GM10847 (cell line): ENCODE results near the gene ZNF75A.

ENCODE experiments used
- POLR2A ChIP-seq: IDR thresholded peaks from 2 replicates; pipeline ENCODE4 v1.6.1; 2011; ENCODE audit not compliant: insufficient read length; ENCODE audit errors: extremely low read depth

The ZNF75A gene

DNA sequence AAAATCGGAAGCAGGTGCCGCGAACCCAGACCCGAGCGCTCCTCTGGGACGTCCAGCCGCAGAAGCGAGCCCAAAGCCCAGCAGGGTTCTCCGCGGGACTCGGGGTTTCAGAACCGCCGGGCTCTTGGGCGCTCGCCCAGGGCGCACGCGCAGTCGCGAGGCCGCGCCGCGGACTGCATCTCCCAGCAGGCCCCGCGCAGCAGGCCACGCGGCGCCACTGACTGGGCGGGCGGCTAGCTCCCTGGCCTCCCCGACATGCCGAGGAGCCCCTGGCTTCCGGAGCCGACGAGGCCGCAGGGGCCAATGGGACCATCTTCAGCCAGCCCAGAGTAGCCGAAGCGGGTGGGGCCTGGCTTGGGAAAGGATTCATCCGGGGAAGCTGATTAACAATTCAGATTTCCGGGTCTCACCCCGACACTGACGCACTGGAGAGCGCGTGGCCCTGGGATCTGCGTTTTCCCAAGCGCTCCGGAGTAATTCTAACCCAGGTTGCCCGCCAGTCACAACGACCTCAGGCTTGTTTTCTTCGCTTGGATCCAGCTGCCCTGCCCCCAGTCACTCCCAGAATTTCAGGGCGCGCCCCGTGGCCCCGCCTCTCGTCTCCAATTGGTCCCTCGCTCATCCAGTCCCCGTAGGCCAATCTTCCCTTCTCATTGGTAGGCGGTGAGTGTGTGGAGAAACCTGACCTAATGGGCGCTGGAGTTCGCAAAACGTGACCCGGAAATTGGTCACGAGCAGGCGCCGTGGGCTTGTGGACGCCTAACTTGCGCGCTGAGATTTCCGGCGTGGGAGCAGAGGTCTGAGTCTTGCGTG is 22.4 kb upstream of the ZNF75A start, which contains the start of gene ZNF263:
TSS of gene ZNF263 (plus strand) at position 762 of the 813 bp plus-strand sequence. CDS start 328 bp downstream, outside the sequence.
- TF ChIP-seq POLR2A, result peak; percentile 62

DNA sequence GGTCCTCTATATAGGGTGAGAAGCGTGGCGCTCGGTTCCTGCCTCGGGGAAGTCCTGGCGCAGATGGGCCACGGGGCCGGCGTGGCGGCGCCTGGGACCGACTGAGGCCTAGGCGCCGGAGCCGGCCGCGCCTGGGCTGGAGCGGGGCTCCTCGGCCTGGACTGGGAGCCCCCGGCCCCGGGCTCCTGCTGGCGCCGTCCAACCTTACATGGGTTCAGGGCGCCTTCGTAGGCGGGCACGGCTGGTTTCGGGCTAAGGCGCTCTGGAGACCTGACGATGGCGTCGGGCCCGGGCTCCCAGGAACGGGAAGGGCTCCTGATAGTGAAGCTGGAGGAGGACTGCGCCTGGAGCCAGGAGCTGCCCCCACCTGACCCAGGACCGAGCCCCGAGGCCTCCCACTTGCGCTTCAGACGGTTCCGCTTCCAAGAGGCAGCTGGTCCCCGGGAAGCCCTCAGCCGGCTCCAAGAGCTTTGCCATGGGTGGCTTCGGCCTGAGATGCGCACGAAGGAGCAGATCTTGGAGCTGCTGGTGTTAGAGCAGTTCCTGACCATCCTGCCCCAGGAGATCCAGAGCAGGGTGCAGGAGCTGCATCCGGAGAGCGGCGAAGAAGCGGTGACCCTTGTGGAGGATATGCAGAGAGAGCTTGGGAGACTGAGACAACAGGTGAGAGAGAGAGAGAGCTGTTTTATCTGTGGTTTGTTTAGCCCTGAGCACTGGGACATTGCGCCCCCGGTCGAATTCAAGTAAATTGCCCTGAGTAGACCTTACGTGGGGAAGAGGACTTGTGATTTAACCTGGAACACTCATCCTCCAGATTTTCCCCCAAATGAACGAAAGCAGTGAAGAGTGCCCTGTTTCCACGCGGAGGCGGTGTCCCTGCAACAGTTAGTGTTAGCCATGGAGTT is 21.5 kb upstream of the ZNF75A start:
- TF ChIP-seq POLR2A, result no peak

DNA sequence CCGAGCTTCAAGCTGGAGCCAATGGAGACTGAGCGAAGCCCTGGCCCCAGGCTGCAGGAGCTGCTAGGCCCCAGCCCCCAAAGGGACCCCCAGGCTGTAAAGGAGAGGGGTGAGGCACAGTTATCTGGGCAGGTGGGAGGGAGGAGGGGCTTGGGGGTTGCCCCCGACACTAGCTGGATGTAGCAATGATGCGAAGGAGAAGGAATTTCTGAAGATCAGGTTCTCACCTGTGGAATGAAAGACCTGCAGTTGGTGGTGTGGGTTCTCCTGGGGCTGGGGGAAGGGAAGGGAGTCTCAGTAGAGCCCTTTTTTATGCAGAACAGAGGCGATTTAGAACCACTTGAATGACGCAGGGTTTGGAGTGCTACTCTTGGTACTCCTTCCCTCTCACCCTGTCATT is 20.2 kb upstream of the ZNF75A start:
- no peak for TF ChIP-seq POLR2A

DNA sequence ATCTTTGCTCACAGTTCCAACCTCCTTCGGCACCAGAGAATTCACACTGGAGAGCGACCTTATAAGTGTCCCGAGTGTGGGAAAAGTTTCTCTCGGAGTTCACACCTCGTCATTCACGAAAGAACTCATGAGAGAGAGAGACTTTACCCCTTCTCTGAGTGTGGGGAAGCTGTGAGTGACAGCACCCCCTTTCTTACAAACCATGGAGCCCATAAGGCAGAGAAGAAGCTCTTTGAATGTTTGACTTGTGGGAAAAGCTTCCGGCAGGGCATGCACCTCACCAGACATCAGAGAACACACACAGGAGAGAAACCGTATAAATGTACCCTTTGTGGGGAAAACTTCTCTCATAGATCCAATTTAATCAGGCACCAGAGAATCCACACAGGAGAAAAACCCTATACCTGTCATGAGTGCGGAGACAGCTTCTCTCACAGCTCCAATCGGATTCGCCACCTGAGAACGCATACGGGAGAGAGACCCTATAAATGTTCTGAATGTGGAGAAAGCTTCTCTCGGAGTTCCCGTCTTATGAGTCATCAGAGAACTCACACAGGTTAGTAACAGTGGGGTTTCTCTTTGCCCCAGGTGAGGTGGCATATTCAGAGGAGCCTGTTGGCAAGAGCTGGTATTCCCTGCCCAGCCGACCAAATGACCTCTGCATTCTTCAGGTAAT is 15.2 kb upstream of the ZNF75A start:
- TF ChIP-seq POLR2A, result no peak

DNA sequence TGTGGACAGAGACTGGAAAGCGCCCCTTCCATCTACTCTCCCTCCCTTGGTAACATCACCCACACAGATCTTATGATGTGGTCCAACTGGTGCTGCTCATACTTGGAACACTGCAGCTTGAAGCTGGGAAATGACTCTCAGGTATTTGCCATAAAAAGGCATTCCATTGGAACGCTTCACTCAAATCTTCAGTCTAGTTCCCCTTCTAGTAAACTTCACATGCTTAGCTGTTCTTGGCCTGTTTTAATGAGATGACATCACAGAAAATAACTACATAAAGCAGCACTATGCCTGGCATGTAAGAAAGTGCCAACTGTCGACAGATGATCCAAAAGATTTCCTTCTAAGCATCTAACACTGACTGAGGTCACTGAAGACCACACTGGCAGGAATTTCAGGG is 12.7 kb upstream of the ZNF75A start:
- no peak for TF ChIP-seq POLR2A

DNA sequence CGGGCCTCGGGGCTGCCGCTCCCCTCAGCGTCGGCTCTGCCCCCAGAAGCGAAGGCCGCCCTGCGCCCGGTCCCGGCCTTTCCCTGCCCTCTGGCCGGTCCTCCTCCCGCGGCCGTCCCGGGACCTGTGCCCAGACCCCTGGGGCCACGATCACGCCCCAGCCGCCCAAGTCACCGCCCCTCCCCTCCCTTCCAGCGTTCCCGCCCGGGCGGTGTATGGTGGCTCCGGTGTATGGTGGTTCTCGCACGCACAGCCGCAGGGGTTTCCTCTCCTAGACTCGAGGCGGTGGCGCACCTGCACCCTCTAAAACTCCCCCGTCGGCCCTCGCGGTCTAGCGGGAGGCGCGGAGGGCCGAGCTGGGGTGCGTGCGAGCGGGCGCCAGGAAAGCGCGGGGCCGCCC is 10.1 kb upstream of the ZNF75A start:
- no peak for TF ChIP-seq POLR2A

DNA sequence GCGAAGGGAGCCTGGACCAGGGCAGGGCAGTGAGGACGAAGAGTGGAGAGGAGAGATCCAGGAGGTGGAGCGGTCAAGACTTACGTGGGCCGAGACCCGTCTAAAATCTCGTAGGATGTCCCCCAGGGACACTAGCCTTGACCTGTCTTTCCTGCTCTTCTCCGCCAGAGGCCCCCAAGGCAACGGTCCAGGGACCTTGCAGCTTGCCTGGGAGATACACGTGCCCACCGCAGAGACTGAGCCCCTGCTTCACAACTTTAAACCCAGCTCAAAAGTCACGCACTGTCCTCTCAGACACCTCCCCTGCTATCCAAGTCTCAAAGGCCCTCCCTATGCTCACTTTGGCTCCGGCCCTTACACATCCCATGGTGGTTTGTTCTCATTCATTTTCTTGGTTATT is 9.5 kb upstream of the ZNF75A start:
- no peak for TF ChIP-seq POLR2A

DNA sequence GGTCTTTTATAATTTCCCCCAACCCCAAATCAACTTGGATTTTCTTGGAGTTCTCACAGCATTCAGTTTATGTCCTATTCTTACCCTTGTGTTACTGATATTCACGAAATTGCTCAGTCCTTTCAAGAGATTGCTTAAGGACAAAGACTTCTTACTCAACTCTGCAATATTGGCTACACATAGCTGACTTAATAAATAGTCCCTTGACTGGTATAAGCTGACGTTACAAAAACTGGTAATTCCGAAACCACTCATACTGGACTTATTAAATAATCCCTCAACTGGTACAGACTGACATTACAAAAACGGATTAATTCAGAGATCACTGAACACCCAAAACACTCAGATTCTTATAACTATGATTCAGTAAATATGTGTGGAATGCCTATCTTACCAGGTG is 927 bp upstream of the ZNF75A start:
- TF ChIP-seq POLR2A, result no peak

DNA sequence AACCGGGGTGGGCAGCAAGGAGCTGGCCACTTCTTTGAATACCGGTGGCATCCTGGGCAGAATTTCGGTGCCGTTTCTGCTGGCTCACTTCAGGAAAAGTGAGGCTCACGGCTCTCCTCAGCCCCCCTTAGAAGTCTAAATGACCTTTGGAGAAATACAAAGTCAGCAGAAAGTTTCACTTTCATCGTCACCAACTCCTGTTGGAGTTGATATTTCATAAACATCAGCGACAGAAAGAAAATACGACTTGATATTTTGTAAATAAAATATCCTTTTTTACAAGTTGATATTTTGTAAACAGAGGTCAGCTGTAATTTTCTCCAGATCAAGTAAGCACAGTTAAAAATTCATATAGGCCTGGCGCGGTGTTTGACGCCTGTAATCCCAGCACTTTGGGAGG is 781 bp downstream of the ZNF75A start:
- TF ChIP-seq POLR2A, result no peak

DNA sequence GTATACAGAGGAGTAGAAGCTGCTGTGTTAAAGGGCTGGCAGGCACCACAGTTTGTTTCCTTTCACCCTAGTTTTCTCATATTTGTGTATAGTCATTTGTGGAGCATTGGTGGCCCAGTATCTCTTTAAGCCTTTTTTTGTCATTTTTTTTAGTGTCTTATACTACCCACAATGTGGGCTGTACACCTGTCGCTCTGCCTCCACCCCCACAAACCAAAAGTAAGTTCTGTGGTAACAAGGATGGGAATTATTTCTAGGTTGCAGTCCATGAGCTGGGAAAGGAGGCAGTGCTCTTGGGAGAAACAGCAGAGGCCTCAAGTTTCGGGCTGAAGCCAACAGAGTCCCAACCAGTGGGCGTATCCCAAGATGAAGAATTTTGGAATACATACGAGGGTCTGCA is 6.2 kb downstream of the ZNF75A start:
- TF ChIP-seq POLR2A, result no peak

DNA sequence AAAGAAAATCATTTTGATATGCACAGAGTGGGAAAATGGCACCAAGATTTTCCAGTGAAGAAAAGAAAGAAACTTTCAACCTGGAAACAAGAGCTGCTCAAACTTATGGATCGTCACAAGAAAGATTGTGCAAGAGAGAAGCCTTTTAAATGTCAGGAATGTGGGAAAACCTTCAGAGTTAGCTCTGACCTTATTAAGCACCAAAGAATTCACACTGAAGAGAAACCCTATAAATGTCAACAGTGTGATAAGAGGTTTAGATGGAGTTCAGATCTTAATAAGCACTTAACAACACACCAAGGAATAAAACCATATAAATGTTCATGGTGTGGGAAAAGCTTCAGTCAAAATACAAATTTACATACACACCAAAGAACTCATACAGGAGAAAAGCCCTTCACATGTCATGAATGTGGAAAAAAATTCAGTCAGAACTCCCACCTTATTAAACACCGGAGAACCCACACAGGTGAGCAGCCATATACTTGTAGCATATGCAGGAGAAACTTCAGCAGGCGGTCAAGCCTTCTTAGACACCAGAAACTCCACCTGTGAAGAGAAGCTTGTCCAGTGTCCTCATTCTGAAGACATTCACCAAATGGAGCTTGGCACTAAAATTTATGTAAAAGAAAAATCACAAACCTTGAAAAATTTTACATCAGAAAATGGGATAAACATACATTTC is 12.2 kb downstream of the ZNF75A start:
- no peak for TF ChIP-seq POLR2A

DNA sequence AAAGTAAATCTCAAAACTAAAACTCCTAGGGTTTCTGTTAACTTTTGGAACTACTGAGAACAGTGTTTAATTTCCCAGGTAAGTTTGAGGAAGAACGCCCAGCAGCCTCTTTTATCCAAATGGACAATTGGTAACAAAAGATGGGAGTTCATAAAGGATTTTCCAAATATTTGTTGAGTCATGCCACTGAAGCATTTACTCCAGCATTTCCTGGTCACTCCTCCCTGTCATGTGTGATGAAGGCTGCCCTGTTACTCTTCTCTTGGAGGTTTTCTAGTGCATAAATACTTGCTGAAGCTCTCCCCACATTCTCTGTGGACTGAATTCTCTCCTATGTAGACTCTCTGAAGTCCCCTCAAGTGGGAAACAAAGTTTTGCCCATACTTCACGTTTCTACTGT is 16.5 kb downstream of the ZNF75A start:
- TF ChIP-seq POLR2A, result no peak

DNA sequence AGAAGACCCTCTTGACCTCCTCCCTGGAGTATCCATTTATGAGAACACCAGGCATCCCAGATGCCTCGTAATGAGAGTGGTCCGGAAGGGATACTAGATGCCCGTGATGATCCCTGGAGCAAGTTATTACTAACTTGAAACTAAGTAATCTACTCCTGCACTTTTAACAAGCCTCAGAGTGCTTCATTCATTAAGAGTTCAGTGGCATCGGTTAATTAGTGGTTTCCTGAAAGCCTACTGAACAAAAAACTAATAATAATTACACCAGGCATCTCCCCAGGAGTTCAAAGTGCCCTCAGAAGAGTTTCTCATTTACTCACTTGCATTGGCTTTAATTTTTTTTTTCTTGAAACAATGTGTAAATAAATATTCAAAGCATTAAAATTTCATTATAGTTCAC is 22.2 kb downstream of the ZNF75A start:
- no peak for TF ChIP-seq POLR2A

DNA sequence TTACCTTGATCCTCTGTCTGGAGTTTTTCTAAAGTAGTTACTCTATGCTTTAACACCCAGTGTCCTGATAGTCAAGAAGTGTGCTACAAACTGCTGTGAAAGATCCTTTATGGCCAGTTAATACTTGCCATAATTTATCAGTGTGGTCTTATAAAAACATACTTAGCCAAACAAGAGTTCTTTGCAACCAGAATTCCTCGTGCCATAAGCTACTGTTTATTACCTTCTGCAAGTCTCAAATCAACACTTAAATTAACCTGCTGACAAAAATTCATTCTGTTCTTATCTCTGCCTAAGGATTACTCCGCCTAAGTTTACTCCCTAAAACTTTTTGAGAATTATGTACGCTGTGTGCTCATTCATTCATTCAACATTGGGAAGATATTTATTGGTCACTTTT is 22.8 kb downstream of the ZNF75A start:
- no peak for TF ChIP-seq POLR2A

DNA sequence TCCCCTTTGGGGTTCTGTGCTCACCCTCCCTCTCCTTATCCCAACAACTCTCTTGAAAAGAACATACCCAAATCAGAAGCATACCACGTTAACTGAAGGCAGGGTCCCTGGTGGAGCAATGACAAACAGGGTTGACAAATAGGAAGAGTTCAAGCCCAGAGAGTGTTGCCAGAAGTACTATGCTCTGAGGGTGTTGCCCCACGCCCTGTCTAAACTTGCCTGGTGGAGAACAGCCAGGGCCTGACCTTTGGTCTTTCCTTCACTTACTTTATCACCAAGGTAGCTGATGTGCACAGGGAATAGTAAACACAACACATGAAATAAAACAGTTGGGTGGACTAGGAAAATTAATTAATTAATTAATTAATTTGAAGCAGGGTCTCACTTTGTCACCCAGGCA is 23.3 kb downstream of the ZNF75A start:
- no peak for TF ChIP-seq POLR2A
